Upper lobe of left lung (tissue), 4 donors: Measurements from ENCODE around the gene SDK1.

Experiments used
- EP300 ChIP-seq, 4 donors: sonication (generic); formaldehyde crosslinking; IDR thresholded peaks; one replicate each; pipeline ENCODE4 v1.5.1; 2017; ENCODE audit warnings: antibody characterized with exemption in 4 of 4, control low read depth in 2 of 4
- POLR2A ChIP-seq, 4 donors: fragments of 450-650 bp; IDR thresholded peaks; one replicate each; pipeline ENCODE4 v1.5.1; 2016 to 2017; ENCODE audit warnings: antibody characterized with exemption in 4 of 4, mild to moderate bottlenecking in 2 of 4
- POLR2AphosphoS5 ChIP-seq, 2 donors: sonication (generic); formaldehyde crosslinking; IDR thresholded peaks; one replicate each; pipeline ENCODE4 v1.5.1; 2017; ENCODE audit warnings: antibody characterized with exemption in 2 of 2
- TF ChIP-seq, protein P1 (sequence below), 6 experiments: fragments of 450-650 bp in 4 of 6; fragments of 200-600 bp in 2 of 6; sonication (generic) in 2 of 6; IDR thresholded peaks; one replicate each; pipeline ENCODE4 v1.5.1; 2016 to 2019; ENCODE audit warnings: antibody characterized with exemption in 6 of 6

DNA sequence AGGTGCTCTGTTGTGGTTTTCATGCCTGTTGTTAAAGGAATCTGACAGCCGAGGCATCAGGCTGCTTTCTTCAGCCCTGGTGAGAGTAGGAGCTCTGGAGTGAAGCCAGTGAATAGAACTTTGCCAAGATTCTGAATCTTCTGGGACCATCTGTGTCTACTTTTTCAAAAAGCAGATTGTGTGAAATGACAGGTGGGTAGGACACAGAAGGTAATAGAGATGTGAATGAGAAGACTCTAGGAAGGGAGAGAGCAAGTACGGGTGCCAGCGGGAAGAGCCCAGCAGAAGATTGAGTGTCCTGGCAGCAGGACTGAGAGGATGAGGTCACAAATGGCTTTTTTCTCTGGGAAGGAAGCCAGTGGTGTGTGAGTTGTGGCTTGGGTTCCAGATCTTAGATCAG, 429.2 kb downstream of the SDK1 start:
- TF ChIP-seq, protein P1, sequence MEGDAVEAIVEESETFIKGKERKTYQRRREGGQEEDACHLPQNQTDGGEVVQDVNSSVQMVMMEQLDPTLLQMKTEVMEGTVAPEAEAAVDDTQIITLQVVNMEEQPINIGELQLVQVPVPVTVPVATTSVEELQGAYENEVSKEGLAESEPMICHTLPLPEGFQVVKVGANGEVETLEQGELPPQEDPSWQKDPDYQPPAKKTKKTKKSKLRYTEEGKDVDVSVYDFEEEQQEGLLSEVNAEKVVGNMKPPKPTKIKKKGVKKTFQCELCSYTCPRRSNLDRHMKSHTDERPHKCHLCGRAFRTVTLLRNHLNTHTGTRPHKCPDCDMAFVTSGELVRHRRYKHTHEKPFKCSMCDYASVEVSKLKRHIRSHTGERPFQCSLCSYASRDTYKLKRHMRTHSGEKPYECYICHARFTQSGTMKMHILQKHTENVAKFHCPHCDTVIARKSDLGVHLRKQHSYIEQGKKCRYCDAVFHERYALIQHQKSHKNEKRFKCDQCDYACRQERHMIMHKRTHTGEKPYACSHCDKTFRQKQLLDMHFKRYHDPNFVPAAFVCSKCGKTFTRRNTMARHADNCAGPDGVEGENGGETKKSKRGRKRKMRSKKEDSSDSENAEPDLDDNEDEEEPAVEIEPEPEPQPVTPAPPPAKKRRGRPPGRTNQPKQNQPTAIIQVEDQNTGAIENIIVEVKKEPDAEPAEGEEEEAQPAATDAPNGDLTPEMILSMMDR (IDR thresholded peaks at IDR 0.05): no peak
- TF ChIP-seq POLR2AphosphoS5 (IDR thresholded peaks at IDR 0.05) (no peak), POLR2A (IDR thresholded peaks at IDR 0.05) (no peak), EP300 (IDR thresholded peaks at IDR 0.05) (no peak)
